GM12878 (cell line): ENCODE results near the gene GREB1. TPM values are rescaled to one million over a fixed set of nuclear protein-coding genes. Genes with fewer than 3 reads are reported as not detected.
"Not testable (repeated sequence)": the region's sequence is repeated elsewhere in the genome, so short reads cannot be mapped to it uniquely, and the experiment has no call there.

ENCODE experiments used
- ATAC-seq: fragments of 200-7000 bp; cut with Tn5 transposase; 3 replicates; pipeline ENCODE4 v1.9.1; 2020; ENCODE audit warnings: mild to moderate bottlenecking, moderate library complexity
- BruUV-seq: library from RNA; stranded (reverse); fragments of 400-500 nt; replicated peaks from 2 replicates; lab custom pipeline; 2021; lab: Mats Ljungman, UMichigan
- CTCF ChIA-PET: fragments of 300-600 bp; sonication (Branson Sonifier 250); formaldehyde crosslinking; extraction: SDS; loops from one replicate; lab custom pipeline; 2021; ENCODE audit warnings: inconsistent platforms; lab: Yijun Ruan, JAX
- POLR2A ChIA-PET: fragments of 350-600 bp; formaldehyde crosslinking; extraction: SDS; loops from one replicate; lab custom pipeline; 2021; ENCODE audit warnings: inconsistent platforms; lab: Charles Lee
- RAD21 ChIA-PET: fragments of 300-600 bp; sonication (Branson Sonifier 250); formaldehyde crosslinking; loops from one replicate; lab custom pipeline; 2023; ENCODE audit warnings: antibody characterized with exemption; ENCODE audit not compliant: unreplicated experiment; lab: Charles Lee
- SMC1A ChIA-PET: fragments of 300-600 bp; sonication (Branson Sonifier 250); formaldehyde crosslinking; loops from one replicate; lab custom pipeline; 2023; ENCODE audit not compliant: unreplicated experiment, uncharacterized antibody; lab: Charles Lee
- DNase-seq: peaks from one replicate; pipeline ENCODE4 v3.0.0-alpha.2; 2011; ENCODE audit warnings: low read depth, low spot score
- FAIRE-seq: peaks from 3 replicates; lab custom pipeline; 2011; peaks lifted over from hg19 to GRCh38; lab: Jason Lieb, UNC
- H2AFZ ChIP-seq: 2 replicates; pipeline ENCODE4 v1.6.0; 2011; ENCODE audit warnings: low read depth, low read length, control low read depth; ENCODE audit not compliant: control insufficient read depth
- H3K27ac ChIP-seq: 2 replicates; pipeline ENCODE4 v1.5.1; 2011; ENCODE audit warnings: control low read depth; ENCODE audit not compliant: control insufficient read depth, insufficient read depth
- H3K27me3 ChIP-seq, 2 experiments: replicated peaks in 1 of 2; 2 replicates each; pipeline versions ENCODE4 v1.6.0 to v1.6.1; 2011; ENCODE audit warnings: low read length in 1 of 2; ENCODE audit not compliant: control insufficient read depth in 2 of 2, insufficient read depth in 2 of 2
- H3K36me3 ChIP-seq, 2 experiments: 2 replicates each; pipeline ENCODE4 v1.5.1; 2011; ENCODE audit warnings: low read length in 1 of 2; ENCODE audit not compliant: control insufficient read depth in 2 of 2, insufficient read depth in 2 of 2
- H3K4me1 ChIP-seq: 2 replicates; pipeline ENCODE4 v1.6.1; 2011; ENCODE audit warnings: mild to moderate bottlenecking, low read length, moderate library complexity, mixed read lengths; ENCODE audit not compliant: control insufficient read depth, insufficient read depth
- H3K4me2 ChIP-seq: 2 replicates; pipeline ENCODE4 v1.6.0; 2011; ENCODE audit warnings: control low read depth; ENCODE audit not compliant: control insufficient read depth, insufficient read depth
- H3K4me3 ChIP-seq: fragments of 200-600 bp; sonication (generic); 2 replicates; pipeline ENCODE4 v1.5.1; 2016
- H3K79me2 ChIP-seq: 2 replicates; pipeline ENCODE4 v1.6.0; 2011; ENCODE audit warnings: low read length; ENCODE audit not compliant: control insufficient read depth, insufficient read depth
- H3K9ac ChIP-seq: 2 replicates; pipeline ENCODE4 v1.8.0; 2011; ENCODE audit warnings: low read length, control low read depth, mixed read lengths; ENCODE audit not compliant: control insufficient read depth, insufficient read depth
- H3K9me3 ChIP-seq: replicated peaks from 3 replicates; pipeline ENCODE4 v1.5.1; 2011; ENCODE audit warnings: mild to moderate bottlenecking, low read length; ENCODE audit not compliant: control insufficient read depth, insufficient read depth
- H4K20me1 ChIP-seq: 2 replicates; pipeline ENCODE4 v1.6.0; 2011; ENCODE audit not compliant: control insufficient read depth, insufficient read depth
- FOXM1 ChIP-seq: IDR thresholded peaks from 2 replicates; pipeline ENCODE4 v1.6.1; 2012; ENCODE audit warnings: low read depth, mild to moderate bottlenecking, inconsistent platforms, low read length, moderate library complexity
- IKZF2 ChIP-seq, 2 experiments: fragments of 450-650 bp; IDR thresholded peaks; 2 replicates each; pipeline ENCODE4 v1.6.1; 2017; ENCODE audit warnings: mild to moderate bottlenecking in 2 of 2, moderate library complexity in 2 of 2
- SUZ12 ChIP-seq: fragments of 200-600 bp; sonication (generic); IDR thresholded peaks from one replicate; pipeline ENCODE4 v1.6.1; 2018; ENCODE audit warnings: antibody characterized with exemption, mild to moderate bottlenecking; ENCODE audit not compliant: unreplicated experiment
- WGBS: methylation state at CpG from one replicate; pipeline ENCODE4 v1.1.6; 2016; ENCODE audit warnings: low lambda C conversion rate; ENCODE audit not compliant: insufficient replicate concordance, insufficient coverage; ENCODE audit errors: missing lambda C conversion rate; 5-methylcytosine and 5-hydroxymethylcytosine counted together
- in situ Hi-C: fragments of 300-500 bp; cut with MboI; formaldehyde crosslinking; loops from 9 replicates; pipeline ENCODE4 v1.14.3; 2018; ENCODE audit warnings: mixed read lengths
- intact Hi-C: fragments of 100-400 bp; cut with micrococcal nuclease; formaldehyde crosslinking; loops from one replicate; pipeline ENCODE4 v1.14.2; 2022; ENCODE audit not compliant: unreplicated experiment
- polyA plus RNA-seq, 11 experiments: library from polyadenylated mRNA; depleted of rRNA in 4 of 11; unstranded in 6 of 11; stranded (reverse) in 5 of 11; fragments of >200 nt; fragmentation: Nextera tagmentation in 4 of 11; fragmentation: Illumina TruSeq in 1 of 11; extraction: Ambion mirVana in 4 of 11; extraction: Trizol in 1 of 11; gene quantifications; 1 replicate in 1 of 11; 2 replicates in 10 of 11; pipeline versions ENCODE4 v1.2.1 to v1.2.3, GENCODE V29; 2011 to 2016; ENCODE audit warnings: inconsistent platforms in 2 of 11, missing spikeins in 2 of 11, low read depth in 1 of 11
- total RNA-seq, 4 experiments: library from RNA; depleted of rRNA in 3 of 4; stranded (reverse); fragments of >200 nt in 3 of 4; fragmentation: Illumina TruSeq in 1 of 4; extraction: Trizol in 1 of 4; gene quantifications; 2 replicates each; pipeline versions ENCODE4 v1.2.1 to v1.2.3, GENCODE V29; 2013 to 2021
- TF ChIP-seq, protein P1 (sequence below): IDR thresholded peaks from 2 replicates; pipeline ENCODE4 v1.6.1; 2012; ENCODE audit warnings: improper control_type of control experiment, low read depth, low read length; ENCODE audit not compliant: insufficient replicate concordance
- TF ChIP-seq, protein P2 (sequence below): IDR thresholded peaks from 2 replicates; pipeline ENCODE4 v1.6.1; 2012; ENCODE audit warnings: low read depth, low read length, improper control_type of control experiment
- TF ChIP-seq, protein P3 (sequence below): fragments of 450-650 bp; IDR thresholded peaks from 2 replicates; pipeline ENCODE4 v1.6.1; 2018; ENCODE audit warnings: borderline replicate concordance, mild to moderate bottlenecking; ENCODE audit not compliant: partially characterized antibody
- TF ChIP-seq, protein P4 (sequence below): fragments of 450-650 bp; IDR thresholded peaks from 2 replicates; pipeline ENCODE4 v1.6.1; 2016; ENCODE audit warnings: mild to moderate bottlenecking

Gene GREB1
- total and polyA plus RNA-seq, 10 of the 15 experiments (the other 5 are each of a cell fraction or from before 2014, with no cell fraction given) = 0.09 to 2.1 (median 0.37) TPM; not detected in 1

DNA sequence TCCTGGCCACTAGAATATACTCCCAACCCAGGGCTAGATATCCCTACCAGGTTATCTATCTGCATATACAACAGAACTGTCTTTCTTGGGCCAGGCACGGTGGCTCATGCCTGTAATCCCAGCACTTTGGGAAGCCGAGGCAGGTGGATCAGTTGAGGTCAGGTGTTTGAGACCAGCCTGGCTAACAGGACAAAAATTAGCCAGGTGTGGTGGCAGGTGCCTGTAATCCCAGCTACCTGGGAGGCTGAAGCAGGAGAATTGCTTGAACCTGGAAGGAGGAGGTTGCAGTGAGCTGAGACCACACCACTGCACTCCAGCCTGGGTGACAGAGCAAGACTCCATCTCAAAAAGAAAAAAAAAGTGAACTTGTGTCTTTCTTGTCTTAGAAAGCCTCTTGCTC, 126.6 kb downstream of the GREB1 start:
- H3K27ac ChIP-seq, H3K4me1 ChIP-seq, FAIRE-seq, H3K27me3 ChIP-seq, ATAC-seq, H3K9me3 ChIP-seq, DNase-seq, H3K79me2 ChIP-seq, BruUV-seq, SMC1A ChIA-PET, POLR2A ChIA-PET, CTCF ChIA-PET, in situ Hi-C loops, RAD21 ChIA-PET, H3K4me2 ChIP-seq, H3K4me3 ChIP-seq, H4K20me1 ChIP-seq, H2AFZ ChIP-seq, H3K9ac ChIP-seq, H3K36me3 ChIP-seq, intact Hi-C loops: not testable (repeated sequence)
- WGBS = 33% methylated on average over 2 of the region's 2 CpGs

DNA sequence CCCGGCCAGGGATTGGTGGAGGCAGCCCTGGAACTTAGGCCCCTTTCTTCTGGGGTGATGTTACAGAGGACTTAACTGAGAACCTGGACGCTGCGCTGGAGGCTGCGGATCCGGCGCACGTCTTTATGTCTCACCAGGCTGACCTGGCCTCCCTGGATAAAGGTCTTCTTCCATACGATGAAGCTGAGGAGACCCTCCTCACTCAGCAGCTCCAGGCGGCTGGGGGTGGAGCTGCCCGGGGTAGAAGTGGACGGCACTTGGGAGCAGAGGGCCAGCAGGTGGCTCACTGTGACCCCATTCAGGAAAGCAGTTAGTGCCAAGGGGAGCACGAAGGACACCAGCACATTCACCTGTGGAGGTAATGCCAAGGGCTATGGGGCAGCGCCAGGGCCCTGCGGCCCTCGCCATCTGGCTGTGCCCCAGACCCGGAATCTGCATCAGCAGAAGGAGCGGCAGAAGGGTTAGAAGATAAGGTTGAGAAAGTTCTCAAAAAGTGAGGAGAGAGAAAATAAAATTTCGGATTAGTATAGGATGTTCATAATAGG, 128.1 kb downstream of the GREB1 start:
- H3K4me1 ChIP-seq = no peaks in the 10 kb centered on the region
- TF ChIP-seq, protein P1, sequence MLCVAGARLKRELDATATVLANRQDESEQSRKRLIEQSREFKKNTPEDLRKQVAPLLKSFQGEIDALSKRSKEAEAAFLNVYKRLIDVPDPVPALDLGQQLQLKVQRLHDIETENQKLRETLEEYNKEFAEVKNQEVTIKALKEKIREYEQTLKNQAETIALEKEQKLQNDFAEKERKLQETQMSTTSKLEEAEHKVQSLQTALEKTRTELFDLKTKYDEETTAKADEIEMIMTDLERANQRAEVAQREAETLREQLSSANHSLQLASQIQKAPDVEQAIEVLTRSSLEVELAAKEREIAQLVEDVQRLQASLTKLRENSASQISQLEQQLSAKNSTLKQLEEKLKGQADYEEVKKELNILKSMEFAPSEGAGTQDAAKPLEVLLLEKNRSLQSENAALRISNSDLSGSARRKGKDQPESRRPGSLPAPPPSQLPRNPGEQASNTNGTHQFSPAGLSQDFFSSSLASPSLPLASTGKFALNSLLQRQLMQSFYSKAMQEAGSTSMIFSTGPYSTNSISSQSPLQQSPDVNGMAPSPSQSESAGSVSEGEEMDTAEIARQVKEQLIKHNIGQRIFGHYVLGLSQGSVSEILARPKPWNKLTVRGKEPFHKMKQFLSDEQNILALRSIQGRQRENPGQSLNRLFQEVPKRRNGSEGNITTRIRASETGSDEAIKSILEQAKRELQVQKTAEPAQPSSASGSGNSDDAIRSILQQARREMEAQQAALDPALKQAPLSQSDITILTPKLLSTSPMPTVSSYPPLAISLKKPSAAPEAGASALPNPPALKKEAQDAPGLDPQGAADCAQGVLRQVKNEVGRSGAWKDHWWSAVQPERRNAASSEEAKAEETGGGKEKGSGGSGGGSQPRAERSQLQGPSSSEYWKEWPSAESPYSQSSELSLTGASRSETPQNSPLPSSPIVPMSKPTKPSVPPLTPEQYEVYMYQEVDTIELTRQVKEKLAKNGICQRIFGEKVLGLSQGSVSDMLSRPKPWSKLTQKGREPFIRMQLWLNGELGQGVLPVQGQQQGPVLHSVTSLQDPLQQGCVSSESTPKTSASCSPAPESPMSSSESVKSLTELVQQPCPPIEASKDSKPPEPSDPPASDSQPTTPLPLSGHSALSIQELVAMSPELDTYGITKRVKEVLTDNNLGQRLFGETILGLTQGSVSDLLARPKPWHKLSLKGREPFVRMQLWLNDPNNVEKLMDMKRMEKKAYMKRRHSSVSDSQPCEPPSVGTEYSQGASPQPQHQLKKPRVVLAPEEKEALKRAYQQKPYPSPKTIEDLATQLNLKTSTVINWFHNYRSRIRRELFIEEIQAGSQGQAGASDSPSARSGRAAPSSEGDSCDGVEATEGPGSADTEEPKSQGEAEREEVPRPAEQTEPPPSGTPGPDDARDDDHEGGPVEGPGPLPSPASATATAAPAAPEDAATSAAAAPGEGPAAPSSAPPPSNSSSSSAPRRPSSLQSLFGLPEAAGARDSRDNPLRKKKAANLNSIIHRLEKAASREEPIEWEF = no peak
- TF ChIP-seq IKZF2 (IDR thresholded peaks at IDR 0.05) (no peak), FOXM1 (no peak), SUZ12 (no peak)
- TF ChIP-seq, protein P2, sequence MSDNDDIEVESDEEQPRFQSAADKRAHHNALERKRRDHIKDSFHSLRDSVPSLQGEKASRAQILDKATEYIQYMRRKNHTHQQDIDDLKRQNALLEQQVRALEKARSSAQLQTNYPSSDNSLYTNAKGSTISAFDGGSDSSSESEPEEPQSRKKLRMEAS = no peak
- TF ChIP-seq, protein P3, sequence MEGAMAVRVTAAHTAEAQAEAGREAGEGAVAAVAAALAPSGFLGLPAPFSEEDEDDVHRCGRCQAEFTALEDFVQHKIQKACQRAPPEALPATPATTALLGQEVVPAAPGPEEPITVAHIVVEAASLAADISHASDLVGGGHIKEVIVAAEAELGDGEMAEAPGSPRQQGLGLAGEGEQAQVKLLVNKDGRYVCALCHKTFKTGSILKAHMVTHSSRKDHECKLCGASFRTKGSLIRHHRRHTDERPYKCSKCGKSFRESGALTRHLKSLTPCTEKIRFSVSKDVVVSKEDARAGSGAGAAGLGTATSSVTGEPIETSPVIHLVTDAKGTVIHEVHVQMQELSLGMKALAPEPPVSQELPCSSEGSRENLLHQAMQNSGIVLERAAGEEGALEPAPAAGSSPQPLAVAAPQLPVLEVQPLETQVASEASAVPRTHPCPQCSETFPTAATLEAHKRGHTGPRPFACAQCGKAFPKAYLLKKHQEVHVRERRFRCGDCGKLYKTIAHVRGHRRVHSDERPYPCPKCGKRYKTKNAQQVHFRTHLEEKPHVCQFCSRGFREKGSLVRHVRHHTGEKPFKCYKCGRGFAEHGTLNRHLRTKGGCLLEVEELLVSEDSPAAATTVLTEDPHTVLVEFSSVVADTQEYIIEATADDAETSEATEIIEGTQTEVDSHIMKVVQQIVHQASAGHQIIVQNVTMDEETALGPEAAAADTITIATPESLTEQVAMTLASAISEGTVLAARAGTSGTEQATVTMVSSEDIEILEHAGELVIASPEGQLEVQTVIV = no peak
- TF ChIP-seq, protein P4, sequence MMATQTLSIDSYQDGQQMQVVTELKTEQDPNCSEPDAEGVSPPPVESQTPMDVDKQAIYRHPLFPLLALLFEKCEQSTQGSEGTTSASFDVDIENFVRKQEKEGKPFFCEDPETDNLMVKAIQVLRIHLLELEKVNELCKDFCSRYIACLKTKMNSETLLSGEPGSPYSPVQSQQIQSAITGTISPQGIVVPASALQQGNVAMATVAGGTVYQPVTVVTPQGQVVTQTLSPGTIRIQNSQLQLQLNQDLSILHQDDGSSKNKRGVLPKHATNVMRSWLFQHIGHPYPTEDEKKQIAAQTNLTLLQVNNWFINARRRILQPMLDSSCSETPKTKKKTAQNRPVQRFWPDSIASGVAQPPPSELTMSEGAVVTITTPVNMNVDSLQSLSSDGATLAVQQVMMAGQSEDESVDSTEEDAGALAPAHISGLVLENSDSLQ = no peak

More for the DNA sequence above, 128.1 kb downstream of the GREB1 start:
- SMC1A ChIA-PET = no interaction called here
- Histone ChIP-seq H4K20me1 (no peaks in the 10 kb centered on the region), H3K27ac (no peak overlapping the region), H3K9me3 (no peaks in the 10 kb centered on the region), H3K36me3 (no peaks in the 10 kb centered on the region), H2AFZ (no peak overlapping the region), H3K9ac (no peak overlapping the region), H3K4me2 (no peak overlapping the region), H3K27me3 (no peaks in the 10 kb centered on the region), H3K79me2 (no peaks in the 10 kb centered on the region), H3K4me3 (no peak overlapping the region)
- WGBS = 63% methylated on average over 18 of the region's 18 CpGs
- RAD21 ChIA-PET = no interaction called here
- DNase-seq (no peak), FAIRE-seq (no peak), ATAC-seq (no peak)
- in situ Hi-C loops (no loop called here), intact Hi-C loops (no loop called here)
- no TSS peak for BruUV-seq
- CTCF ChIA-PET = no interaction called here
- POLR2A ChIA-PET = no interaction called here
